HG03575 (cell line): Measurements from ENCODE around the gene PTPMT1.
A peak's percentile ranks its signal among the peaks of the same experiment; 100 is the strongest.

Source experiments
- ATAC-seq: cut with Tn5 transposase; IDR thresholded peaks from one replicate; pipeline ENCODE4 v1.9.1; 2021; ENCODE audit not compliant: unreplicated experiment, insufficient number of reproducible peaks, low FRiP score; ENCODE audit errors: extremely low read depth

The PTPMT1 gene

GRCh38 chr11:47572715-47573255 lies 7.4 kb downstream of the PTPMT1 start:
- ATAC-seq: no peak

GRCh38 chr11:47573321-47573720 lies 7.9 kb downstream of the PTPMT1 start:
- ATAC-seq: no peak

- no peak for ATAC-seq
Measured at GRCh38 chr11:47577460-47578041, 12.2 kb downstream of the PTPMT1 start.

GRCh38 chr11:47578524-47579494 lies 13.4 kb downstream of the PTPMT1 start, which contains the start of the genes KBTBD4 and NDUFS3:
KBTBD4 (minus strand) TSS chr11:47578970; CDS start chr11:47578951, 19 bp downstream.
NDUFS3 (plus strand) TSS chr11:47579074; CDS start chr11:47579092, 18 bp downstream.
- ATAC-seq: peak; percentile 71

GRCh38 chr11:47583844-47584243 lies 18.4 kb downstream of the PTPMT1 start:
- ATAC-seq: no peak

GRCh38 chr11:47586098-47586855 lies 20.9 kb downstream of the PTPMT1 start, which contains the start of gene FAM180B:
FAM180B (plus strand) TSS chr11:47586678; CDS start chr11:47586769, 91 bp downstream.
- no peak for ATAC-seq

- no peak for ATAC-seq
Measured at GRCh38 chr11:47587039-47587716, 21.8 kb downstream of the PTPMT1 start.

- no peak for ATAC-seq
Measured at GRCh38 chr11:47587723-47588326, 22.4 kb downstream of the PTPMT1 start.

- no peak for ATAC-seq
Measured at GRCh38 chr11:47589118-47589517, 23.7 kb downstream of the PTPMT1 start.

GRCh38 chr11:47589584-47589976 lies 24.2 kb downstream of the PTPMT1 start:
- ATAC-seq: no peak

- no peak for ATAC-seq
Measured at GRCh38 chr11:47589977-47590861, 24.8 kb downstream of the PTPMT1 start.

GRCh38 chr11:47591764-47592163 lies 26.4 kb downstream of the PTPMT1 start:
- ATAC-seq: no peak

- ATAC-seq: no peak
Measured at GRCh38 chr11:47592251-47592650, 26.9 kb downstream of the PTPMT1 start.

GRCh38 chr11:47592970-47593369 lies 27.6 kb downstream of the PTPMT1 start:
- no peak for ATAC-seq

GRCh38 chr11:47593492-47593933 lies 28.1 kb downstream of the PTPMT1 start:
- ATAC-seq: no peak

GRCh38 chr11:47593934-47594855 lies 28.8 kb downstream of the PTPMT1 start, which contains the start of gene C1QTNF4:
C1QTNF4 (minus strand) TSS chr11:47594411; CDS start chr11:47590810, 3,601 bp downstream.
- no peak for ATAC-seq
